ENCODE results near the gene SPATA22. TPM values are rescaled to one million over a fixed set of nuclear protein-coding genes. Genes with fewer than 3 reads are reported as not detected.
"Not testable (repeated sequence)": the region's sequence is repeated elsewhere in the genome, so short reads cannot be mapped to it uniquely, and the experiment has no call there.

Gene SPATA22, protein sequence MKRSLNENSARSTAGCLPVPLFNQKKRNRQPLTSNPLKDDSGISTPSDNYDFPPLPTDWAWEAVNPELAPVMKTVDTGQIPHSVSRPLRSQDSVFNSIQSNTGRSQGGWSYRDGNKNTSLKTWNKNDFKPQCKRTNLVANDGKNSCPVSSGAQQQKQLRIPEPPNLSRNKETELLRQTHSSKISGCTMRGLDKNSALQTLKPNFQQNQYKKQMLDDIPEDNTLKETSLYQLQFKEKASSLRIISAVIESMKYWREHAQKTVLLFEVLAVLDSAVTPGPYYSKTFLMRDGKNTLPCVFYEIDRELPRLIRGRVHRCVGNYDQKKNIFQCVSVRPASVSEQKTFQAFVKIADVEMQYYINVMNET
- total RNA-seq = not detected in 2 replicates

DNA sequence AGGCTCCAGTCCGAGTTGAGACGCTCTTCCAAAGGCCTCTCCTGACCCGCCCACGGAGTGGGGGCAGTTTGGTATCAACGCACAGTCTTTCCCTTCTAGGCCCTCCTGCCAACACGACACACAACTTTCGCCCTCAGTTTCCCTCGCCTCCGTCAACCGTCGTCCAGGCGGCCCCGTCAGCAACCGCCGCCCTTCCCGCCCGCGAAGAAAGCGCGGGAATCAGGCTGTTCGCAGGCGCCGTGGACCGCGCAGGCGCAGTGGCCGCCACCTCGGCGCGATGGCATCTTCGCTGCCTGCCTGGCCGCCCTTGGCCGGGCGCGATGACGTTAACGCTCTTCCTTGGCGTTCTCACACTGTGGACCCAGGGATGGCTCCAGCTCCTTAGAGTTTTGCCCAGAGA, at the start of gene SPATA22:
SPATA22 (minus strand) TSS at position 221 of the 400 bp plus-strand sequence. CDS start 2,494 bp downstream, outside the sequence.
- intact Hi-C loops (cut with micrococcal nuclease) = no loop called here
- H3K27me3 Mint-ChIP-seq = peaks cover 10% of the 10 kb centered on the region
- no peak within 1 kb of the TSS for H3K27ac Mint-ChIP-seq
- no peak within 1 kb of the TSS for H3K4me3 Mint-ChIP-seq
- no peak for DNase-seq
- H3K36me3 Mint-ChIP-seq (ENCODE audit: low read depth) = no peaks in the 10 kb centered on the region
- no peaks in the 10 kb centered on the region for H3K9me3 Mint-ChIP-seq
- peaks cover 5% of the 10 kb centered on the region for H3K4me1 Mint-ChIP-seq

DNA sequence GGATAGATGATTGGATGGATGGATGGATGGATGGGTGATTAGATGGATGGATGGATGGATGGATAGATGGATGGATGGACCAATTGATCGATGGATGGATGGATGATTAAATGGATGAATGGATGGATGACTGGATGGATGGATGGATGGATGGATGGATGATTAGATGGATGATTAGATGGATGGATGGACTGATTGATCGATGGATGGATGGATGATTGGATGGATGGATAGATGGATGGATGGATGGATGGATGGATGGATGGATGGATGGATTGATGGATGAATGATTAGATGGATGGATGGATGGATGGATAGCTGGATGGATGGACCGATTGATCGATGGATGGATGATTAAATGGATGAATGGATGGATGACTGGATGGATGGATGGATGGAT, 47.9 kb upstream of the SPATA22 start:
- DNase-seq; H3K27ac Mint-ChIP-seq; H3K4me1 Mint-ChIP-seq; intact Hi-C loops (cut with micrococcal nuclease); H3K4me3 Mint-ChIP-seq; H3K9me3 Mint-ChIP-seq; H3K36me3 Mint-ChIP-seq (ENCODE audit: low read depth); H3K27me3 Mint-ChIP-seq: not testable (repeated sequence)

DNA sequence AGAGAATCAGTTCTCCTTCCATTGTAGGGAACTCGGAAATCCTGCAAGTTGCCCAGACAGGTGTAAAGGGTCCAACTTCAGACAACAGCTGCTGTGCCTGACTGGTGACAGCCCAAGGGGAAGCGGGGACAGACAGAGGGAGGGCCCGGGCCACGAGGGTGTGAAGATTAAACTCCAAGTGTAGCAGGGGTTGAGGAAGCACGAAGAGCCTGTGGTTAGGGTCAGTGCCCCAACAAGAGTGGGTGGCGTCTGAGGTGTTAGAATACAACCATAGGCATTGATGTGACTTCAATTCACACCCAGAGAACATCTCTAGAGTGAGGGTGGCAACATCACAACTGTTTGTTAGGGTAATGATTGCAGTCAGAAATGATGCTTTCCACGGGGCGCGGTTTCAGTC, 43.3 kb upstream of the SPATA22 start:
- H3K27me3 Mint-ChIP-seq = no peaks in the 10 kb centered on the region
- no peak for DNase-seq
- H3K27ac Mint-ChIP-seq = no peak overlapping the region
- H3K9me3 Mint-ChIP-seq = no peaks in the 10 kb centered on the region
- no peaks in the 10 kb centered on the region for H3K36me3 Mint-ChIP-seq (ENCODE audit: low read depth)
- intact Hi-C loops (cut with micrococcal nuclease) = no loop called here
- no peaks in the 10 kb centered on the region for H3K4me1 Mint-ChIP-seq
- no peak overlapping the region for H3K4me3 Mint-ChIP-seq

DNA sequence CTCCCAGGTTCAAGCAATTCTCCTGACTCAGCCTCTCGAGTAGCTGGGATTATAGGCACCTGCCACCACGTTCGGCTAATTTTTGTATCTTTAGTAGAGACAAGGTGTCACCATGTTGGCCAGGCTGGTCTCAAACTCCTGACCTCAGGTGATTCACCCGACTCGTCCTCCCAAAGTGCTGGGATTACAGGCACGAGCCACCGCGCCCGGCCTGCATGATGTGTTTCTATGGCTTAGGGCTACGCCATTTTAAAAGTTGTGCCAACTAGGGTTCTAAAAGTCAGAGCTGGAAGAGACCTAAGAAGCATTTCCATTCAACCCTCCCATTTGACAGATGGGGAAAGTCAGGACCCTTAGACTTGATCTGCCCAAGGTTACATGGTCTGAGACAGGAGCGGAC, 42.5 kb upstream of the SPATA22 start:
- DNase-seq; H3K36me3 Mint-ChIP-seq (ENCODE audit: low read depth); H3K4me1 Mint-ChIP-seq; H3K27ac Mint-ChIP-seq; H3K9me3 Mint-ChIP-seq; intact Hi-C loops (cut with micrococcal nuclease); H3K4me3 Mint-ChIP-seq; H3K27me3 Mint-ChIP-seq: not testable (repeated sequence)

DNA sequence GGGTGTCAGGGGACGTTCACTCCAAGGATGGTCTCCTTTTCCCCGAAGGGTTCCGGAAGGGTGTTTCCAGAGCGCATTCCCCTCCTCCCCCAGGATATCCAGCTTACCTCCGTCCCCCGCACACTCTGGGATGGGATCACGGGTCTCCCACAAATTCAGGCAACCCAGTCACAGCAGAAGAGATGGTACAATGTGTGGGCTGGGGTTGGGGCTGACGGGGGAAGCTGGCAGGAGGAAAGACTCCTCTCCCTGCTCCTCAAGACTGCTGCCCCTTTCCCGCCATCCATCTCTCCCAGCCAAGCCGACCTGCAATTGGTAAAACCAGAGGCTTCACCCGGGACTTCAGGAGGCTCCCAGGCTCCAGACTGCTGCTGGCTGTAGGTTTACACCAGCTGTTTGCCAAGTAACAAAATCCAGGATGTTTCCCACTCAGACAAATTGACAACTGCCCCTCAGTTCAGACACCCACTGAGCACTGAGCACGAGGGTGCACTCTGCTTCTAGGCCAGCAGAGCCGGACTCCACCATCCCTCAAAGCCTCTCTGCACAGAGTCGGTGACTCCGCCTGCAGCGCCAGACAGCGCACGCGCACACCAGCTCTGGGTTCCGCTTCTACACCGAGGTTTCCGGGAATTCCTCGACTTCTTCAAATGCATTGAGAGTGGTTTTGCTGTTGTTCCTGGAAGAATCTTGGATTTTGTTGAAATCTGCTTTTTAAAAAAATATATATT, 41.9 kb upstream of the SPATA22 start:
- no peaks in the 10 kb centered on the region for H3K9me3 Mint-ChIP-seq
- H3K27ac Mint-ChIP-seq = no peak overlapping the region
- no peaks in the 10 kb centered on the region for H3K36me3 Mint-ChIP-seq (ENCODE audit: low read depth)
- no peaks in the 10 kb centered on the region for H3K4me1 Mint-ChIP-seq
- intact Hi-C loops (cut with micrococcal nuclease) = no loop called here
- no peak overlapping the region for H3K4me3 Mint-ChIP-seq
- H3K27me3 Mint-ChIP-seq = no peaks in the 10 kb centered on the region
- DNase-seq = no peak

DNA sequence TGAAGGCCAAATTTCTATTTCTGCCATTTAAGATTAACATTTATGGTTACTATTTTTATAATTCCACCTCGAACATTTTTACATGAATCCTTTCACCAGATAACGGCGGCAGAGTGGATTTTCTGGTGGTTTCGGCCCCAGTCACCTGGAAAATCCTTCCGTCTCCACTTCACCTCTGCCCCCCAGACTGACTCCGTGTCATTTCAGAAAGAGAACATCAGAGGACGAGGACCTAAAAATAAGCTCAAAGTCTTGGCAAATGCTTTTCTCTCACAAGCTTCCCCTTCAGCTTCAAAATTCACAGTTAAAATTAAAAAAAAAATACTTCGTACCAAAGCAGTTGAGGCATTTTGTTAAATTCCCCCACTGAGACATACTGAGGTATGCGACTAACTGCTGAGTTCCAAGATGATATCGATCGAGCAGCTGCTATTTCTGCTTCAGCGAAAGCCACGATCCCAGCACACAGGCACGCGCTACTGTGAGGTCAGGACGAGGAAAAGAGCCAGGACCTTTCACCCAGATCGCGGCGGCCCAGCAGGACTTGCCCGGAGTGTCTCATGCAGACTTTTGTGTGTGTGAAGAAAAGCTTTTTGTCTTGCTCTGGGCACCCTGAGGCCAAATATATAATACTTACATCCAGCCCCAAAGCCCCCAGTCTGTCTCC, 41.0 kb upstream of the SPATA22 start:
- Mint-ChIP-seq H3K36me3 (ENCODE audit: low read depth) (no peaks in the 10 kb centered on the region), H3K27ac (no peak overlapping the region), H3K9me3 (no peaks in the 10 kb centered on the region), H3K27me3 (no peaks in the 10 kb centered on the region), H3K4me1 (no peaks in the 10 kb centered on the region), H3K4me3 (no peak overlapping the region)
- no peak for DNase-seq
- intact Hi-C loops (cut with micrococcal nuclease) = no loop called here

DNA sequence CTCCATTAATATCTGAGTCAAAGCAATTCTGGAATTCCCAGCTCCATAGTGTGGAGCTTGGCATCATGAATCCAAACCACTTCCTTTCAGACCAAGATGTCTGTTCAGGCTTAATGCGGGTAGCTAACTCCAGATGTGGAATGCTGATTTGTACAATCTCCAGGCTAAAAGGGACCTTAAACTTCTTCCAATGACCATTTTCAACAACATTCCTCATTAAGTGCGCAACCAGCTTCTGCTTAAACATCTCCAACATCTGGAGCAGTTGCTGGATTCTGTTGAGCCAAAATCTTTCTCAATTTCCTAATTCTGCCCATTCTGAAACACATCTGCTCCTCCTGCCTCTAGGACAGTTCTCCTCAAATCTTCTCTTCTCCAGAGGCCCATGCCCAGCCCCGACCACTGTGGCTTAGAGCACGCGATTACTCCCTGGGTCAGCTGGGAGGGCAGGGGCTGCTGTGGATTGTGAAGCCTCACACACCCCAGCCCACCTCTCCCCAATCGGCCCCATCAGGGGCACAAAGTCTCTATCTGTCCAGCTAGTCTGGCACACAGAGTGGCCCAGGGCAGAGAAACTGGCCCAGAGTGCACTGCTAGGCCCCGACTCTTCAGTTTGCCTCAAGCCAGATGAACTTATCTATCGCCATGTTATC, 40.4 kb upstream of the SPATA22 start:
- Mint-ChIP-seq H3K4me1 (no peaks in the 10 kb centered on the region), H3K36me3 (ENCODE audit: low read depth) (no peaks in the 10 kb centered on the region), H3K9me3 (no peaks in the 10 kb centered on the region), H3K4me3 (no peak overlapping the region), H3K27me3 (no peaks in the 10 kb centered on the region), H3K27ac (no peak overlapping the region)
- DNase-seq = no peak
- intact Hi-C loops (cut with micrococcal nuclease) = no loop called here

DNA sequence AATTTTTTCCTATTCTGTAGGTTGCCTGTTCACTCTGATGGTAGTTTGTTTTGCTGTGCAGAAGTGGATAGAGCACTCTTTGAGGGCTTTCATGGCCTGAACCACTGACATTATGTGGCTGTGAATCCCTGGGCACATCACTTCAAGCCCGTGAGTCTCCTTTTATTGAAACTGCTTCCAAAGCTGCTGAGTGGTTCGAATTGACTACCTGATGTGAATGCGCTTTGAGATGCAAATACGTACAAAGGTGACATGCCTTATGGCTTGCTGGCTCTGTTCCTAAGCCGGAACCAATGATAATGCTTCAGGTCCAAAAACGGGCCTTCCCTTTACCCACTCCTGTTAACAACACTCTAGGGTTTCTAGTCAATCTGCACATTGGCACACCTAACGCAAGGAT, 38.5 kb upstream of the SPATA22 start:
- intact Hi-C loops (cut with micrococcal nuclease) = no loop called here
- no peak overlapping the region for H3K27ac Mint-ChIP-seq
- no peak overlapping the region for H3K4me3 Mint-ChIP-seq
- no peaks in the 10 kb centered on the region for H3K27me3 Mint-ChIP-seq
- H3K4me1 Mint-ChIP-seq = no peaks in the 10 kb centered on the region
- no peaks in the 10 kb centered on the region for H3K9me3 Mint-ChIP-seq
- H3K36me3 Mint-ChIP-seq (ENCODE audit: low read depth) = no peaks in the 10 kb centered on the region
- no peak for DNase-seq

DNA sequence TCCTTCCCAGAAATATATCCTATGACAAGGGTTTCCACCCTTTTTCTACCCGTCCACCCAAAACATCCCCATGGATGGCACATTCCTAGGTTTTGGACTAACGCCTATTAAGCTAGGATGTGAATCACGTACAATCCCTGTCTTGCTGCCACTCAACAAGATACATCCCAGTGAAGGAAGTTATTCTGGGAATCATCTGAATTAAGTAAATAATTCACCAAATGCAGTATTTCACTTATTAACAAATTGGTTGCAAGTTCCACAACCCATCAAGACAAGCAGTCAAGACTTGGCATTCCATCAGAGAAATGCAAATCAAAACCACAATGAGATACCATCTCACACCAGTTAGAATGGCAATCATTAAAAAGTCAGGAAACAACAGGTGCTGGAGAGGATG, 36.2 kb upstream of the SPATA22 start:
- Mint-ChIP-seq H3K27me3 (no peaks in the 10 kb centered on the region), H3K27ac (no peak overlapping the region), H3K4me1 (no peaks in the 10 kb centered on the region), H3K36me3 (ENCODE audit: low read depth) (no peaks in the 10 kb centered on the region), H3K4me3 (no peak overlapping the region), H3K9me3 (no peaks in the 10 kb centered on the region)
- intact Hi-C loops (cut with micrococcal nuclease) = no loop called here
- DNase-seq = no peak

DNA sequence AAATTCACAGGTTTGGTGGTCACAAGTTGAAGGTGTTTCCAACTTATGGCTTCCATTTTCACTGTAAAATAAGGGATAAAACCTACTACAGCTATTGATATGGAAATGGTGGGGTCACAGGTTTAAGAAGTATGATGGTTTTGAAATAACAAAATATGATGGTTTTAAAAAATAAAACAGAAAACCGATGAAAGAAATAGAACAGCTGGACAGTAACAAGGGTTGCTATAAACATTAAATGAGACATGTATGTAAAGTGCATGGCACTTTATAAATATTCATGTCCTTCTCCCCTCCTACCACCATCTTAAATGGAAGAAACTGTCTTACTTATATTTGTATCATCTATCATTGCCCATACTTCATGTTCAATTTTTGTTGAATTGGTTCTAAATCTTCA, 35.5 kb upstream of the SPATA22 start:
- no peaks in the 10 kb centered on the region for H3K9me3 Mint-ChIP-seq
- H3K27ac Mint-ChIP-seq = no peak overlapping the region
- H3K4me1 Mint-ChIP-seq = no peaks in the 10 kb centered on the region
- H3K27me3 Mint-ChIP-seq = no peaks in the 10 kb centered on the region
- intact Hi-C loops (cut with micrococcal nuclease) = no loop called here
- no peaks in the 10 kb centered on the region for H3K36me3 Mint-ChIP-seq (ENCODE audit: low read depth)
- no peak for DNase-seq
- H3K4me3 Mint-ChIP-seq = no peak overlapping the region

DNA sequence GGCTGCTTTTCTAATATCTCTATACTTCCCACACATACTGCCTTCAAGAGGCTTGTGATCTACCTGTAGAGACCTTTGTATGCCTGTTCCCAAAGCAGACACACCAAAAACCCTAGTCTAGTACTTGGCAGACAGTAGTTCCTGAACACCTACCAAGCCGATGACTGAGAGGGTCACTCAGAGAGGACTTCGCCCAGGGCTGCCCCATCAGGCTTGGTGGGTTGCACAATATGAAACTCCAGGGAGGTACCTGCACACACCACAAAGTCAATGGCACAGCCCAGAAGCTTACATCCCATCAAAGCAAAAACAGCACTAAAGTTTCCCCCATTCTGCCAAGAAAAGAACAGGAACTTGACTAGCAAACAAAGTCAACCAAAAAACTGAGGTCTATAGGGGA, 34.4 kb upstream of the SPATA22 start:
- no peak overlapping the region for H3K4me3 Mint-ChIP-seq
- DNase-seq = no peak
- H3K4me1 Mint-ChIP-seq = no peaks in the 10 kb centered on the region
- intact Hi-C loops (cut with micrococcal nuclease) = no loop called here
- H3K36me3 Mint-ChIP-seq (ENCODE audit: low read depth) = no peaks in the 10 kb centered on the region
- H3K27ac Mint-ChIP-seq = no peak overlapping the region
- H3K9me3 Mint-ChIP-seq = no peaks in the 10 kb centered on the region
- H3K27me3 Mint-ChIP-seq = no peaks in the 10 kb centered on the region

DNA sequence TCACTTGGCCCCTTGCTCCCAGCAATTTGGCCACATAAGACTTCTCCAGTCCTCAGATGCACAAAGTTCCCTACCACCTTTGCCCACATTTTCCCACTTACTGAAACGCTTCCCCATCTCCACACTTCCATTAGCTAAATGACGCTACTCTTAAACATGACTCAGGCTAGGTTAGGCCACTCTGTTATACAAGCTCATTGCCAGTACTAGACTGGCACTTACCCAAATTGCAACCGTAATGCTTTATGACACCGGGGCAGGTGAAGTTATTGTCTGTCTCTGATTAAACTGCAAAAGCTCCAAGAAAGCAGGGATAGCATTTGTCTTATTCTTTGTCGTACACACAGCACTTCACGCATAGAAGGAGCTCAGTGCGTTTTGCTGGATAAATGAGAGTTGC, 33.4 kb upstream of the SPATA22 start:
- no peaks in the 10 kb centered on the region for H3K9me3 Mint-ChIP-seq
- H3K36me3 Mint-ChIP-seq (ENCODE audit: low read depth) = no peaks in the 10 kb centered on the region
- H3K4me3 Mint-ChIP-seq = no peak overlapping the region
- H3K27me3 Mint-ChIP-seq = no peaks in the 10 kb centered on the region
- no peak for DNase-seq
- intact Hi-C loops (cut with micrococcal nuclease) = no loop called here
- no peak overlapping the region for H3K27ac Mint-ChIP-seq
- H3K4me1 Mint-ChIP-seq = no peaks in the 10 kb centered on the region

DNA sequence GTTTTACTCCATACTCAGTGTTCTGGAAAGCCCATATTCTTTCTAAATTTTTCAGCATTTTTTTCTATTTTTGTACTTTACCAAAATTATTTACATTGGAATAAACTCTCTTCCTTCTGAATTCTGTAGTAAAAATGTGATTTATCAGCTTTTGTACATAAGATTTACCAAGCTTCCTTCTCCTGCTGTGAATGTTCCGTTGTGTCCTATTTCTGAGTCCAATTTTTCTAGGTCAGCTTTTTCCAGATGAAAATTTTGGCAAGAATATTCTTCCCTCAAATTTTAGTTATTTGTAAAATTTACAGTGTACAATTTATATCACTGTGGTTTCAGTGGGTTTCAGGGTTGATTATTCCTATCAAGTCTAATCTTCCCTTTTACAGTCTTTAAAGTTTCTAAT, 31.7 kb upstream of the SPATA22 start:
- H3K27me3 Mint-ChIP-seq = no peaks in the 10 kb centered on the region
- DNase-seq = no peak
- intact Hi-C loops (cut with micrococcal nuclease) = no loop called here
- H3K4me3 Mint-ChIP-seq = no peak overlapping the region
- H3K4me1 Mint-ChIP-seq = no peaks in the 10 kb centered on the region
- no peaks in the 10 kb centered on the region for H3K9me3 Mint-ChIP-seq
- H3K27ac Mint-ChIP-seq = no peak overlapping the region
- no peaks in the 10 kb centered on the region for H3K36me3 Mint-ChIP-seq (ENCODE audit: low read depth)

DNA sequence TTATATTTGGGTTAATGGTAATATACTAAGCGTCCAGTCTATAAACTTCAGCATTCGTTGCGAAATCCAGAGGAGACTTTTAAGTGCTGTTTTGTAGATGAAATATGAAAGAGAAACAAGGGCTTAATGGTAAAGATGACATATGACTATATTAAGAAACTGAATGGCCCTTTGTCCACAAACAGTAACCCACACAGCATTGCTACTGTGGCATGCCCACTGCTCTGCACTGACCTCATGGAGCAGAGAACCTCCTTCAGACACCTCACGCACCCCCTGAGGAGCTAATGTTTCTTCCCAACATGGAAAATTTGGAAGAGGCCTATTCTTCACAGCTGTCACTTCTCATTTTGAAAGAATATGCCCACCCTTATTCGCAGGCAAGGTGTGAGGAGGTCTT, 30.8 kb upstream of the SPATA22 start:
- Mint-ChIP-seq H3K4me1 (no peaks in the 10 kb centered on the region), H3K27me3 (no peaks in the 10 kb centered on the region), H3K4me3 (no peak overlapping the region), H3K36me3 (ENCODE audit: low read depth) (no peaks in the 10 kb centered on the region), H3K27ac (no peak overlapping the region), H3K9me3 (no peaks in the 10 kb centered on the region)
- intact Hi-C loops (cut with micrococcal nuclease) = no loop called here
- DNase-seq = no peak
